CD14-positive monocyte (primary cell): ENCODE results near the gene KCNJ6. TPM values are rescaled to one million over a fixed set of nuclear protein-coding genes. Genes with fewer than 3 reads are reported as not detected.

ENCODE experiments used
- DNase-seq, 3 donors: peaks; one replicate each; pipeline ENCODE4 v3.0.0-alpha.2; 2011 to 2022
- H2AFZ ChIP-seq: 2 replicates; pipeline ENCODE4 v1.6.0; 2012; ENCODE audit warnings: mild to moderate bottlenecking, low read depth, low read length, inconsistent platforms; ENCODE audit not compliant: insufficient read depth, poor library complexity, severe bottlenecking
- H3K27ac ChIP-seq, 2 donors: 1 replicate in 1 of 2; 2 replicates in 1 of 2; pipeline ENCODE4 v1.5.1; 2012 to 2013; ENCODE audit warnings: low read length in 2 of 2, control low read depth in 1 of 2, inconsistent platforms in 1 of 2, low read depth in 1 of 2, mild to moderate bottlenecking in 1 of 2
- H3K27me3 ChIP-seq, 2 donors: one replicate each; pipeline versions ENCODE4 v1.6.0 to v1.6.1; 2011 to 2013; ENCODE audit warnings: low read length in 2 of 2; ENCODE audit not compliant: control insufficient read depth in 2 of 2, insufficient read depth in 2 of 2
- H3K36me3 ChIP-seq, 2 donors: replicated peaks in 1 of 2; 1 replicate in 1 of 2; 2 replicates in 1 of 2; pipeline versions ENCODE4 v1.5.1 to v1.6.1; 2012 to 2013; ENCODE audit warnings: low read length in 2 of 2, control low read depth in 1 of 2, inconsistent platforms in 1 of 2, mild to moderate bottlenecking in 1 of 2; ENCODE audit not compliant: insufficient read depth in 2 of 2, control insufficient read depth in 1 of 2
- H3K4me1 ChIP-seq, 2 donors: 1 replicate in 1 of 2; 2 replicates in 1 of 2; pipeline versions ENCODE4 v1.5.1 to v1.6.1; 2012 to 2013; ENCODE audit warnings: low read length in 2 of 2, control low read depth in 1 of 2, inconsistent platforms in 1 of 2, mild to moderate bottlenecking in 1 of 2, moderate library complexity in 1 of 2; ENCODE audit not compliant: insufficient read depth in 2 of 2, control insufficient read depth in 1 of 2
- H3K4me2 ChIP-seq: replicated peaks from 2 replicates; pipeline ENCODE3; 2012; ENCODE audit warnings: low read length, moderate library complexity, mild to moderate bottlenecking; ENCODE audit not compliant: poor library complexity, severe bottlenecking; ENCODE audit errors: extremely low read depth
- H3K4me3 ChIP-seq, 3 experiments: fragments of 200-600 bp in 1 of 3; sonication (generic) in 1 of 3; replicated peaks in 1 of 3; 1 replicate in 2 of 3; 2 replicates in 1 of 3; pipeline ENCODE4 v1.5.1; 2011 to 2013; ENCODE audit warnings: low read length in 3 of 3, mild to moderate bottlenecking in 3 of 3, control low read depth in 2 of 3, low read depth in 2 of 3, inconsistent platforms in 1 of 3, moderate library complexity in 1 of 3
- H3K79me2 ChIP-seq: 2 replicates; pipeline ENCODE4 v1.6.0; 2012; ENCODE audit warnings: mild to moderate bottlenecking, control low read depth, inconsistent platforms, low read length, moderate library complexity; ENCODE audit not compliant: insufficient read depth
- H3K9ac ChIP-seq: 2 replicates; pipeline ENCODE4 v1.6.0; 2017; ENCODE audit warnings: low read length, mild to moderate bottlenecking; ENCODE audit not compliant: insufficient read depth, poor library complexity, severe bottlenecking
- H3K9me3 ChIP-seq, 2 donors: replicated peaks in 1 of 2; 1 replicate in 1 of 2; 2 replicates in 1 of 2; pipeline versions ENCODE4 v1.5.1 to v1.6.1; 2012 to 2013; ENCODE audit warnings: low read length in 2 of 2, control low read depth in 1 of 2; ENCODE audit not compliant: control insufficient read depth in 1 of 2, insufficient read depth in 1 of 2
- H4K20me1 ChIP-seq: 2 replicates; pipeline ENCODE4 v1.6.0; 2012; ENCODE audit warnings: mild to moderate bottlenecking, low read length, control low read depth, moderate library complexity; ENCODE audit not compliant: insufficient read depth
- H3K27ac Mint-ChIP-seq, 7 donors: one replicate each; pipeline ENCODE4 v1.8.0; 2020; ENCODE audit warnings: mild to moderate bottlenecking in 7 of 7, mixed read lengths in 7 of 7, moderate library complexity in 6 of 7, inconsistent platforms in 2 of 7
- H3K27me3 Mint-ChIP-seq, 3 donors: one replicate each; pipeline ENCODE4 v1.8.0; 2021 to 2022; ENCODE audit warnings: low read depth in 3 of 3, mild to moderate bottlenecking in 3 of 3, mixed read lengths in 3 of 3, moderate library complexity in 3 of 3, inconsistent platforms in 1 of 3
- H3K36me3 Mint-ChIP-seq, 2 donors: one replicate each; pipeline ENCODE4 v1.8.0; 2020; ENCODE audit warnings: mixed read lengths in 2 of 2, inconsistent platforms in 1 of 2, mild to moderate bottlenecking in 1 of 2
- H3K4me1 Mint-ChIP-seq: one replicate; pipeline ENCODE4 v1.8.0; 2020; ENCODE audit warnings: mild to moderate bottlenecking, mixed read lengths
- H3K4me3 Mint-ChIP-seq, 2 donors: one replicate each; pipeline ENCODE4 v1.8.0; 2020; ENCODE audit warnings: mild to moderate bottlenecking in 2 of 2, mixed read lengths in 2 of 2, moderate library complexity in 1 of 2
- H3K9me3 Mint-ChIP-seq, 7 donors: one replicate each; pipeline ENCODE4 v1.8.0; 2020 to 2022; ENCODE audit warnings: mixed read lengths in 7 of 7, mild to moderate bottlenecking in 6 of 7, moderate library complexity in 6 of 7, inconsistent platforms in 2 of 7
- WGBS: methylation state at CpG from one replicate; pipeline ENCODE4 v1.1.5; 2013; ENCODE audit warnings: missing lambda C conversion rate; ENCODE audit not compliant: insufficient coverage; 5-methylcytosine and 5-hydroxymethylcytosine counted together
- intact Hi-C, 2 donors: fragments of 100-400 bp; cut with micrococcal nuclease; formaldehyde crosslinking; loops; one replicate each; pipeline versions ENCODE4 v1.15.0 to v1.15.1; 2023
- polyA plus RNA-seq, 3 donors: library from polyadenylated mRNA; depleted of rRNA in 1 of 3; unstranded in 2 of 3; stranded (reverse) in 1 of 3; fragments of 300-500 nt in 2 of 3; fragments of >200 nt in 1 of 3; fragmentation: Illumina TruSeq in 2 of 3; gene quantifications; 1 replicate in 2 of 3; 2 replicates in 1 of 3; pipeline ENCODE4 v1.2.3, GENCODE V29; 2012 to 2021
- TF ChIP-seq, protein P1 (sequence below): fragments of 200-600 bp; IDR thresholded peaks from one replicate; pipeline ENCODE4 v1.8.0; 2022; ENCODE audit warnings: antibody characterized with exemption, mild to moderate bottlenecking

Gene KCNJ6
- polyA plus RNA-seq, 3 donors, result not detected

DNA sequence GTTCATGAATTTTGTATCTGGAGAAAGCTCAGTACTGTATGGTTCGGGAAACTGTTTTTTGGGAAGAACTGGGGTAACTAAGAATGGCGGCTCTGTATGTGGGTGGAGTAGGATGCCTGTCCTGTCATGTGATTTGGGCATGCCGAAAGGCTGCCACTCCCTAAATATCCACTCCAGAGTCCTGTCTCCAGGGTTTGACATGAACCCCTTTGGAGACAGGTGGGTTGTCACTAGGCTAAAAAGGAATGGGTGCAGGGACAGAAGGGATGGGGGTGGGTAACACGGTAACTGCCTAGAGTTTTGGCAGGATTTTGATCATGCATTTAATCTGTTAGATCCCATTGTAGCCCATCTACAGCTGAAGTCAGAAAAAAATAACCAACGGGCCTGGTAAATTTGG, 150.1 kb downstream of the KCNJ6 start:
- Histone ChIP-seq H3K4me3 (no peak overlapping the region), H3K79me2 (no peaks in the 10 kb centered on the region), H3K4me1 (no peaks in the 10 kb centered on the region), H3K9ac (no peak overlapping the region), H4K20me1 (no peaks in the 10 kb centered on the region), H3K4me2 (no peak overlapping the region), H3K27me3 (no peaks in the 10 kb centered on the region), H2AFZ (no peak overlapping the region), H3K27ac (no peak overlapping the region), H3K9me3 (no peaks in the 10 kb centered on the region), H3K36me3 (no peaks in the 10 kb centered on the region)
- Mint-ChIP-seq H3K9me3 (peaks cover 0 to 2% (median 0%) of the 10 kb centered on the region in 7 donors), H3K36me3 (no peaks in the 10 kb centered on the region), H3K27me3 (peaks cover 0 to 8% (median 4%) of the 10 kb centered on the region in 3 donors), H3K27ac (no peak overlapping the region), H3K4me3 (no peak overlapping the region), H3K4me1 (no peaks in the 10 kb centered on the region)
- DNase-seq, result no peak
- intact Hi-C loops, result no loop called here
- TF ChIP-seq, protein P1, sequence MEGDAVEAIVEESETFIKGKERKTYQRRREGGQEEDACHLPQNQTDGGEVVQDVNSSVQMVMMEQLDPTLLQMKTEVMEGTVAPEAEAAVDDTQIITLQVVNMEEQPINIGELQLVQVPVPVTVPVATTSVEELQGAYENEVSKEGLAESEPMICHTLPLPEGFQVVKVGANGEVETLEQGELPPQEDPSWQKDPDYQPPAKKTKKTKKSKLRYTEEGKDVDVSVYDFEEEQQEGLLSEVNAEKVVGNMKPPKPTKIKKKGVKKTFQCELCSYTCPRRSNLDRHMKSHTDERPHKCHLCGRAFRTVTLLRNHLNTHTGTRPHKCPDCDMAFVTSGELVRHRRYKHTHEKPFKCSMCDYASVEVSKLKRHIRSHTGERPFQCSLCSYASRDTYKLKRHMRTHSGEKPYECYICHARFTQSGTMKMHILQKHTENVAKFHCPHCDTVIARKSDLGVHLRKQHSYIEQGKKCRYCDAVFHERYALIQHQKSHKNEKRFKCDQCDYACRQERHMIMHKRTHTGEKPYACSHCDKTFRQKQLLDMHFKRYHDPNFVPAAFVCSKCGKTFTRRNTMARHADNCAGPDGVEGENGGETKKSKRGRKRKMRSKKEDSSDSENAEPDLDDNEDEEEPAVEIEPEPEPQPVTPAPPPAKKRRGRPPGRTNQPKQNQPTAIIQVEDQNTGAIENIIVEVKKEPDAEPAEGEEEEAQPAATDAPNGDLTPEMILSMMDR, result no peak
- WGBS, result 94% methylated on average over 2 of the region's 5 CpGs

DNA sequence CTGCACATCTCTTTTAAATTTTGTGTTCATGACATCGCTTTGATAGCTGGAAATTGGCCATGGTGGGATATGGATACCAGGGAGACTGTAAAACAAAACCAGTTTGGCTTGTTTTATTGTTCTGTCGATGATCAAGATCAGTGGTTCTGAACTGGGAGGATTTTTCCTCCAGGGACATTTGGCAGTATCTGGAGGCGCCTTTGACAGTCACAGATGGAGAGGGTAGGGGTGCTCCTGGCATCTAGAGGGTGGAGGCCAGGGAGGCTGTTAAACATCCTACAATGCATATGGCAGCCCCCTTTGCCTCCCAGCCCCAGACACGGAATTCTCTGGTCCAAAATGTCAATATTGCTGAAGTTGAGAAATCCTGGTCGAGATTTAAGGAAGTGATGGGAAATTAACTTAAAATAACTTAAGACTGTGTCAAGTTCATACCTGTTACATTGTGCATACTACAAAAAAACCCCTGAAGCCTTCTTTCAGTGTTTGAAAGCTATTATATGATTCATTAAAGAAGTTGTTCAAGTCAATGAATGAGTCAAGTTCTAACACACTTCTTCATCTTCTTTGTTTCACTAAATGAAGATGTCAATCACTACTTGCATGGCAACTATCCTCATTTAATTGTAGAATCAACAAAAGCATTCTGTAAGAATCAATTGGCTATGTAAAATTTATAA, 150.9 kb downstream of the KCNJ6 start:
- Histone ChIP-seq H3K36me3 (no peaks in the 10 kb centered on the region), H2AFZ (no peak overlapping the region), H3K4me2 (no peak overlapping the region), H3K9me3 (no peaks in the 10 kb centered on the region), H3K79me2 (no peaks in the 10 kb centered on the region), H3K27me3 (no peaks in the 10 kb centered on the region), H3K27ac (no peak overlapping the region), H3K4me1 (no peaks in the 10 kb centered on the region), H3K9ac (no peak overlapping the region), H3K4me3 (no peak overlapping the region), H4K20me1 (no peaks in the 10 kb centered on the region)
- intact Hi-C loops, result no loop called here
- H3K27me3 Mint-ChIP-seq, result peaks cover 0 to 8% (median 4%) of the 10 kb centered on the region in 3 donors
- peaks cover 0 to 2% (median 0%) of the 10 kb centered on the region in 7 donors for H3K9me3 Mint-ChIP-seq
- H3K27ac Mint-ChIP-seq, result no peak overlapping the region
- no peak overlapping the region for H3K4me3 Mint-ChIP-seq
- no peak for DNase-seq
- WGBS, result 97% methylated on average over 3 of the region's 5 CpGs
- no peaks in the 10 kb centered on the region for H3K4me1 Mint-ChIP-seq
- TF ChIP-seq, protein P1, result no peak
- no peaks in the 10 kb centered on the region for H3K36me3 Mint-ChIP-seq
